Keratinocyte (primary cell): ENCODE data around the gene TAPBP. TPM values are rescaled to one million over a fixed set of nuclear protein-coding genes. Genes with fewer than 3 reads are reported as not detected.

Experiments
- DNase-seq: peaks from one replicate; pipeline ENCODE4 v3.0.0-alpha.2; 2011; ENCODE audit warnings: low read depth, missing footprints, low spot score
- FAIRE-seq: peaks from 2 replicates; lab custom pipeline; 2011; peaks lifted over from hg19 to GRCh38; lab: Jason Lieb, UNC
- H2AFZ ChIP-seq: 2 replicates; pipeline ENCODE4 v1.6.0; 2012; ENCODE audit warnings: low read length, control low read depth, inconsistent platforms; ENCODE audit not compliant: control insufficient read depth
- H3K27ac ChIP-seq: 2 replicates; pipeline ENCODE4 v1.5.1; 2011; ENCODE audit warnings: low read length; ENCODE audit not compliant: control insufficient read depth, insufficient read depth
- H3K27me3 ChIP-seq: 3 replicates; pipeline ENCODE4 v1.6.0; 2011; ENCODE audit warnings: low read length; ENCODE audit not compliant: control insufficient read depth, insufficient read depth; ENCODE audit errors: extremely low read depth
- H3K36me3 ChIP-seq, 2 experiments: 2 replicates in 1 of 2; 3 replicates in 1 of 2; pipeline ENCODE4 v1.5.1; 2011; ENCODE audit warnings: low read length in 2 of 2, mild to moderate bottlenecking in 1 of 2; ENCODE audit not compliant: control insufficient read depth in 2 of 2, insufficient read depth in 2 of 2; ENCODE audit errors: extremely low read depth in 1 of 2
- H3K4me1 ChIP-seq: 3 replicates; pipeline ENCODE4 v1.5.1; 2011; ENCODE audit warnings: low read length; ENCODE audit not compliant: control insufficient read depth, insufficient read depth; ENCODE audit errors: extremely low read depth
- H3K4me2 ChIP-seq: 3 replicates; pipeline ENCODE4 v1.6.0; 2011; ENCODE audit warnings: low read depth, low read length; ENCODE audit not compliant: control insufficient read depth, insufficient read depth; ENCODE audit errors: extremely low read depth
- H3K4me3 ChIP-seq, 3 experiments: fragments of 200-600 bp in 1 of 3; sonication (generic) in 1 of 3; 2 replicates in 2 of 3; 3 replicates in 1 of 3; pipeline ENCODE4 v1.5.1; 2011 to 2016; ENCODE audit warnings: low read length in 3 of 3, mild to moderate bottlenecking in 3 of 3, control low read depth in 2 of 3, inconsistent platforms in 1 of 3, low read depth in 1 of 3, mixed read lengths in 1 of 3, mixed run types in 1 of 3, moderate library complexity in 1 of 3; ENCODE audit not compliant: control insufficient read depth in 2 of 3, insufficient read depth in 2 of 3; ENCODE audit errors: extremely low read depth in 1 of 3
- H3K79me2 ChIP-seq: 2 replicates; pipeline ENCODE4 v1.6.0; 2012; ENCODE audit warnings: low read length; ENCODE audit not compliant: control insufficient read depth, insufficient read depth
- H3K9ac ChIP-seq: 3 replicates; pipeline ENCODE4 v1.6.0; 2011; ENCODE audit warnings: low read length; ENCODE audit not compliant: control insufficient read depth, insufficient read depth; ENCODE audit errors: extremely low read depth
- H3K9me1 ChIP-seq: 3 replicates; pipeline ENCODE4 v1.6.0; 2011; ENCODE audit warnings: low read length; ENCODE audit not compliant: control insufficient read depth, insufficient read depth; ENCODE audit errors: extremely low read depth
- H3K9me3 ChIP-seq: 2 replicates; pipeline ENCODE4 v1.5.1; 2012; ENCODE audit warnings: low read depth, low read length; ENCODE audit not compliant: control insufficient read depth
- H4K20me1 ChIP-seq: 3 replicates; pipeline ENCODE4 v1.6.0; 2011; ENCODE audit warnings: low read length; ENCODE audit not compliant: control insufficient read depth, insufficient read depth; ENCODE audit errors: extremely low read depth
- CTCF ChIP-seq, 3 experiments: IDR thresholded peaks in 1 of 3; conservative IDR thresholded peaks in 1 of 3; optimal IDR thresholded peaks in 1 of 3; 2 replicates in 2 of 3; 3 replicates in 1 of 3; pipeline versions ENCODE3 to v1.5.1; 2011; ENCODE audit warnings: low read length in 3 of 3, mild to moderate bottlenecking in 3 of 3, moderate library complexity in 2 of 3, control low read depth in 1 of 3, inconsistent platforms in 1 of 3; ENCODE audit not compliant: insufficient read depth in 2 of 3; ENCODE audit errors: extremely low read depth in 1 of 3
- EZH2 ChIP-seq: IDR thresholded peaks from one replicate; pipeline ENCODE4 v1.6.1; 2012; ENCODE audit warnings: inconsistent platforms, mild to moderate bottlenecking, low read length, moderate library complexity
- dilution Hi-C: fragments of 300-500 bp; cut with MboI; formaldehyde crosslinking; loops from one replicate; pipeline ENCODE4 v1.7.0; 2020; ENCODE audit warnings: low sequenced_read_pairs; ENCODE audit not compliant: extremely low pct_ligation_motif_present
- polyA plus RNA-seq, 5 experiments: library from polyadenylated mRNA; depleted of rRNA in 3 of 5; stranded (reverse) in 3 of 5; stranded (forward) in 1 of 5; unstranded in 1 of 5; fragments of >200 nt; gene quantifications; 1 replicate in 1 of 5; 2 replicates in 3 of 5; 3 replicates in 1 of 5; pipeline versions ENCODE4 v1.2.1 to v1.2.3, GENCODE V29; 2011 to 2012; ENCODE audit warnings: missing spikeins in 2 of 5, low read depth in 1 of 5, low replicate concordance in 1 of 5

The TAPBP gene
- polyA plus RNA-seq, 1 donor (not counting 4 experiments of a cell fraction or from before 2014, with no cell fraction given): 22.2 TPM

GRCh38 chr6:33294086-33294823, 19.6 kb downstream of the TAPBP start:
- dilution Hi-C loops: no loop called here
- no peak overlapping the region for H2AFZ ChIP-seq
- FAIRE-seq: no peak
- no peaks in the 10 kb centered on the region for H3K9me3 ChIP-seq
- no peak overlapping the region for H3K4me3 ChIP-seq
- peaks cover 24% of the 10 kb centered on the region for H3K4me1 ChIP-seq
- H3K36me3 ChIP-seq: peaks cover 26 to 34% of the 10 kb centered on the region in 2 experiments
- no peak for TF ChIP-seq CTCF (optimal IDR thresholded peaks at IDR 0.05 in 1 of 3, IDR thresholded peaks at IDR 0.05 in 1 of 3, conservative IDR thresholded peaks at IDR 0.05 in 1 of 3; ENCODE audit: extremely low read depth in 1 of 3, insufficient read depth in 2 of 3, low read length in 3 of 3)
- TF ChIP-seq EZH2: no peak
- no peak overlapping the region for H3K27ac ChIP-seq
- peaks cover 29% of the 10 kb centered on the region for H3K79me2 ChIP-seq
- no peak for DNase-seq
- no peaks in the 10 kb centered on the region for H3K9me1 ChIP-seq
- no peak overlapping the region for H3K4me2 ChIP-seq
- H3K9ac ChIP-seq: no peak overlapping the region
- H4K20me1 ChIP-seq: no peaks in the 10 kb centered on the region
- H3K27me3 ChIP-seq: no peaks in the 10 kb centered on the region

GRCh38 chr6:33292996-33293682, 20.7 kb downstream of the TAPBP start:
- no peak for TF ChIP-seq CTCF (optimal IDR thresholded peaks at IDR 0.05 in 1 of 3, IDR thresholded peaks at IDR 0.05 in 1 of 3, conservative IDR thresholded peaks at IDR 0.05 in 1 of 3; ENCODE audit: extremely low read depth in 1 of 3, insufficient read depth in 2 of 3, low read length in 3 of 3)
- no peak for TF ChIP-seq EZH2
- Histone ChIP-seq H3K27me3 (no peaks in the 10 kb centered on the region), H4K20me1 (no peaks in the 10 kb centered on the region), H3K79me2 (peaks cover 38% of the 10 kb centered on the region), H3K9me3 (no peaks in the 10 kb centered on the region), H3K9ac (no peak overlapping the region), H3K36me3 (peaks cover 26 to 38% of the 10 kb centered on the region in 2 experiments), H3K4me3 (no peak overlapping the region), H2AFZ (no peak overlapping the region), H3K9me1 (no peaks in the 10 kb centered on the region), H3K4me1 (peaks cover 25% of the 10 kb centered on the region), H3K27ac (no peak overlapping the region), H3K4me2 (no peak overlapping the region)
- no peak for FAIRE-seq
- no peak for DNase-seq
- dilution Hi-C loops: no loop called here
